Panc1 (cell line): ENCODE measurements around the gene GPC1. TPM values are rescaled to one million over a fixed set of nuclear protein-coding genes. Genes with fewer than 3 reads are reported as not detected.

Source experiments
- ATAC-seq: fragments of 200-7000 bp; cut with Tn5 transposase; 2 replicates; pipeline ENCODE4 v1.9.1; 2020; ENCODE audit warnings: mild to moderate bottlenecking, moderate library complexity
- BruUV-seq: library from RNA; stranded (reverse); fragments of 400-500 nt; replicated peaks from 2 replicates; lab custom pipeline; 2021; lab: Mats Ljungman, UMichigan
- CTCF ChIA-PET: fragments of 300-600 bp; sonication (Branson Sonifier 250); formaldehyde crosslinking; loops from one replicate; lab custom pipeline; 2022; ENCODE audit warnings: antibody characterized with exemption; lab: Charles Lee
- POLR2A ChIA-PET: fragments of 300-600 bp; sonication (Branson Sonifier 250); formaldehyde crosslinking; loops from one replicate; lab custom pipeline; 2022; ENCODE audit warnings: antibody characterized with exemption; lab: Charles Lee
- DNase-seq: peaks from one replicate; pipeline ENCODE4 v3.0.0-alpha.2; 2010; ENCODE audit warnings: low read depth, low spot score
- H3K27ac ChIP-seq: 2 replicates; pipeline ENCODE4 v1.5.1; 2011; ENCODE audit warnings: mild to moderate bottlenecking, low read length, inconsistent platforms
- H3K27me3 ChIP-seq: fragments of 200-500 bp; sonication (Bioruptor generic); 2 replicates; pipeline ENCODE4 v1.6.0; 2014; ENCODE audit warnings: low read length, inconsistent platforms; ENCODE audit not compliant: control insufficient read depth, insufficient read depth
- H3K36me3 ChIP-seq: fragments of 200-500 bp; sonication (Bioruptor generic); 2 replicates; pipeline ENCODE4 v1.5.1; 2014; ENCODE audit warnings: inconsistent platforms, mild to moderate bottlenecking, low read length, moderate library complexity; ENCODE audit not compliant: control insufficient read depth, insufficient read depth
- H3K4me1 ChIP-seq: 2 replicates; pipeline ENCODE4 v1.5.1; 2011; ENCODE audit warnings: inconsistent platforms, mild to moderate bottlenecking, low read length, moderate library complexity; ENCODE audit not compliant: control insufficient read depth, insufficient read depth
- H3K4me3 ChIP-seq, 2 experiments: 2 replicates each; pipeline ENCODE4 v1.5.1; 2011 to 2012; ENCODE audit warnings: low read depth in 2 of 2, low read length in 2 of 2, mild to moderate bottlenecking in 2 of 2, inconsistent platforms in 1 of 2, moderate library complexity in 1 of 2
- H3K9me3 ChIP-seq: fragments of 200-500 bp; sonication (Bioruptor generic); 2 replicates; pipeline ENCODE4 v1.5.1; 2014; ENCODE audit warnings: low read depth, mild to moderate bottlenecking, inconsistent platforms, low read length, moderate library complexity; ENCODE audit not compliant: control insufficient read depth, insufficient read depth
- CTCF ChIP-seq: fragments of 450-650 bp; IDR thresholded peaks from 2 replicates; pipeline ENCODE4 v1.5.1; 2017; ENCODE audit warnings: mild to moderate bottlenecking
- POLR2AphosphoS5 ChIP-seq: IDR thresholded peaks from 2 replicates; pipeline ENCODE4 v1.6.1; 2012; ENCODE audit warnings: mild to moderate bottlenecking, low read depth, low read length, moderate library complexity
- REST ChIP-seq, 2 experiments: IDR thresholded peaks; 2 replicates each; pipeline ENCODE4 v1.6.1; 2011 to 2012; ENCODE audit warnings: low read depth in 2 of 2, control low read depth in 1 of 2, low read length in 1 of 2, mild to moderate bottlenecking in 1 of 2, moderate library complexity in 1 of 2; ENCODE audit not compliant: insufficient read depth in 1 of 2
- SIN3A ChIP-seq: IDR thresholded peaks from 2 replicates; pipeline ENCODE4 v1.6.1; 2012; ENCODE audit warnings: low read depth, mild to moderate bottlenecking, low read length, moderate library complexity, borderline replicate concordance; ENCODE audit not compliant: insufficient read depth
- TCF7L2 ChIP-seq: IDR thresholded peaks from 2 replicates; pipeline ENCODE4 v1.6.1; 2011; ENCODE audit warnings: mild to moderate bottlenecking, low read depth, low read length, inconsistent platforms
- in situ Hi-C: cut with HindIII; loops from 2 replicates; pipeline ENCODE4 v1.10.0; 2016; ENCODE audit warnings: low sequenced_read_pairs, low pct_unique_long_range_greater_than_20kb
- intact Hi-C: fragments of 100-400 bp; cut with micrococcal nuclease; formaldehyde crosslinking; loops from one replicate; pipeline ENCODE4 v1.10.0; 2022; ENCODE audit not compliant: unreplicated experiment
- total RNA-seq: library from RNA; stranded (reverse); gene quantifications from one replicate; pipeline ENCODE4 v1.2.1, GENCODE V29; 2021; ENCODE audit not compliant: unreplicated experiment

The GPC1 gene
- total RNA-seq, 1 experiment from 2014 or later: 88.7 TPM

GRCh38 chr2:240472078-240472790, 36.8 kb downstream of the GPC1 start:
- Histone ChIP-seq H3K27me3 (no peaks in the 10 kb centered on the region), H3K36me3 (no peaks in the 10 kb centered on the region), H3K4me1 (no peaks in the 10 kb centered on the region), H3K27ac (no peak overlapping the region), H3K4me3 (no peak overlapping the region), H3K9me3 (peaks cover 6% of the 10 kb centered on the region; the same call in 1 of the 2 replicates)
- in situ Hi-C loops: no loop called here
- ChIA-PET CTCF (no interaction called here), POLR2A (no interaction called here)
- DNase-seq (no peak), ATAC-seq (no peak)
- intact Hi-C loops: no loop called here
- no TSS peak for BruUV-seq
- TF ChIP-seq REST (IDR thresholded peaks at IDR 0.05; ENCODE audit: insufficient read depth in 1 of 2, low read depth in 2 of 2, low read length in 1 of 2) (no peak), POLR2AphosphoS5 (no peak), SIN3A (no peak), TCF7L2 (no peak), CTCF (no peak)

GRCh38 chr2:240473211-240473610, 37.7 kb downstream of the GPC1 start:
- CTCF ChIA-PET: interaction anchor here (0.7 kb wide), 1 partner anchor 22 kb away, joined by 4 read pairs; no protein-coding TSS in a partner anchor
- ATAC-seq (no peak), DNase-seq (no peak)
- TF ChIP-seq REST (IDR thresholded peaks at IDR 0.05; ENCODE audit: insufficient read depth in 1 of 2, low read depth in 2 of 2, low read length in 1 of 2) (no peak), POLR2AphosphoS5 (no peak), SIN3A (no peak), CTCF (no peak), TCF7L2 (no peak)
- no peaks in the 10 kb centered on the region for H3K27me3 ChIP-seq
- in situ Hi-C loops: no loop called here
- POLR2A ChIA-PET: interaction anchor here (0.6 kb wide), 2 partner anchors 45 to 1866 kb away, joined by 4 to 15 read pairs; no protein-coding TSS in a partner anchor
- peaks cover 6% of the 10 kb centered on the region; the same call in 1 of the 2 replicates for H3K9me3 ChIP-seq
- no peak overlapping the region for H3K27ac ChIP-seq
- H3K4me3 ChIP-seq: no peak overlapping the region
- no peaks in the 10 kb centered on the region for H3K4me1 ChIP-seq
- no peaks in the 10 kb centered on the region for H3K36me3 ChIP-seq
- intact Hi-C loops: no loop called here
- no TSS peak for BruUV-seq
